HEK293T (cell line): Measurements from ENCODE around the gene PITX1.

Experiments
- L3MBTL2 ChIP-seq: fragments of 450-650 bp; conservative IDR thresholded peaks from 2 replicates; pipeline ENCODE4 v1.6.1; 2016; ENCODE audit warnings: mild to moderate bottlenecking
- NFRKB ChIP-seq: fragments of 450-650 bp; IDR thresholded peaks from 2 replicates; pipeline ENCODE4 v1.6.1; 2016; ENCODE audit warnings: mild to moderate bottlenecking, moderate library complexity

DNA sequence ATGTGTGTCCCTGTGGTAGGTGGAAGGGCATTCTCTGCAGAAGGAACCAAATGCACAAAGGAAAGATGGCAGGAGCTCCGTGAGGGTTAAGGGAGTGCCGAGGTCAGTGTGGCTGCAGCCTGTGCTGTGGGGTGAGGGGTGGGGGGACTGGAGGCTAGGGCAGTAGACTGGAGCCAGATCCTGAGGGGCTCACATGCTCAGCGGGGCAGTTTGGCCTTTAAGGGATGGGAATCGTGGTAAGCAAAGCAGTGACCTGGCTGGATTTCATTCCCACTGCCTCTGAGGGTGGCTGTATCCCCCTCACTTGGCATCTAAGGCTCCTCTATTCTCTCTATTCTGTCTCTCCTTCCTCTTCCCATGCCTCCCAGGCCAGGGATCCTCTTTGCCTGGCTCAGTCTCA lies 15.6 kb downstream of the PITX1 start:
- TF ChIP-seq NFRKB: no peak
- TF ChIP-seq L3MBTL2: no peak
